Measurements from ENCODE around the gene ALG5. TPM values are rescaled to one million over a fixed set of nuclear protein-coding genes. Genes with fewer than 3 reads are reported as not detected.

The ALG5 gene
- total RNA-seq, 1 donor from 2014 or later = 24.0 TPM

DNA sequence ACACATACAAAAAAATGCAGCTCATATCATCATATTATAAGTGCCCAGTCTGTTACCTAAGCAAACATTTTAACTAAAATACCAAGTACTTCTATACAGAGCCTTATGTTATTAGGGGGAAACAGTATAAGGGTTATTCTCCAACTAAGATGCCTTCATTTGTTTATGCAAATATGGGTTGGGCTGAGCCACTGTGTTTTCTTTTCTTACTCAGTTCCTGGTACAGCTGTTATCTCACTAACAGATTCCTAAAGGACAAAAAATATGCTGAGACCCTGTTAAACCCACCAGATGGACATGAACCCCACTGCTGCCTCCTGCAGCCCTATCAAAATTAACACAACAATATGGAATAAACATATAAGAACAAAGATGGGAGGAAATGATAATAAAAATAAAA is 44.6 kb downstream of the ALG5 start:
- no peaks in the 10 kb centered on the region for H3K9me3 Mint-ChIP-seq
- ChIA-PET CTCF (no interaction called here), POLR2A (interaction anchor here (0.6 kb wide), 1 partner anchor 45 kb away, joined by 4 read pairs; no protein-coding TSS in a partner anchor)
- ATAC-seq (ENCODE audit: low read depth) = no peak
- H3K27ac Mint-ChIP-seq = no peak overlapping the region
- peaks cover 73% of the 10 kb centered on the region for H3K36me3 Mint-ChIP-seq (ENCODE audit: low read depth)
- no peak for TF ChIP-seq CTCF (IDR thresholded peaks at IDR 0.05)
- intact Hi-C loops (cut with micrococcal nuclease) = no loop called here
- no peak for DNase-seq
- no peaks in the 10 kb centered on the region for H3K27me3 Mint-ChIP-seq
- H3K4me1 Mint-ChIP-seq = peaks cover 2% of the 10 kb centered on the region
- H3K4me3 Mint-ChIP-seq = no peak overlapping the region

DNA sequence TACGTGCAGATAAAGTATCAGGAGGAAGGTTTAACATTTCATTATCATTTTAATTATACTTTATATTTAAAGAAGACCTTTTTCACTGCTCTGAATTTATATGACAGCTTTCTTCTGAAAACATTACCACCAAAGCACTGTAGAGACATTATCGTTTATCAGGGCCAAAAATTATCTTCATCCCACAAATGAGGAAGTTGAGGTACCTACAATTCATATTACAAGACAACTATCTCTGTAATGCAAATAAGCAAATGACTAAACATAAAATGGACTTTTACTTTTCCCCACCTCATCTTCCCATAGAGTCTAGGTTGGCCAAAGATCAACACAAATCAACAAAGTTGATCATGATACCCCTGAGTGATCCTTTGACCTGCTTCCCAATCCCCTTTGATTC is 48.2 kb downstream of the ALG5 start:
- POLR2A ChIA-PET = no interaction called here
- peak overlapping the region; percentile 0 for H3K27ac Mint-ChIP-seq
- no peaks in the 10 kb centered on the region for H3K27me3 Mint-ChIP-seq
- no peak for ATAC-seq (ENCODE audit: low read depth)
- intact Hi-C loops (cut with micrococcal nuclease) = no loop called here
- peaks cover 2% of the 10 kb centered on the region for H3K4me1 Mint-ChIP-seq
- CTCF ChIA-PET = no interaction called here
- H3K4me3 Mint-ChIP-seq = no peak overlapping the region
- H3K9me3 Mint-ChIP-seq = no peaks in the 10 kb centered on the region
- DNase-seq = no peak
- peaks cover 66% of the 10 kb centered on the region for H3K36me3 Mint-ChIP-seq (ENCODE audit: low read depth)
- TF ChIP-seq CTCF (IDR thresholded peaks at IDR 0.05) = no peak

GRCh38 chr13:36950330-36950729 is 48.8 kb downstream of the ALG5 start:
- Mint-ChIP-seq H3K4me3 (no peak overlapping the region), H3K4me1 (peaks cover 2% of the 10 kb centered on the region), H3K9me3 (no peaks in the 10 kb centered on the region), H3K36me3 (ENCODE audit: low read depth) (peaks cover 61% of the 10 kb centered on the region), H3K27me3 (no peaks in the 10 kb centered on the region), H3K27ac (no peak overlapping the region)
- intact Hi-C loops (cut with micrococcal nuclease) = no loop called here
- ATAC-seq (ENCODE audit: low read depth) = no peak
- TF ChIP-seq CTCF (IDR thresholded peaks at IDR 0.05) = no peak
- ChIA-PET POLR2A (no interaction called here), CTCF (no interaction called here)
- DNase-seq = no peak

DNA sequence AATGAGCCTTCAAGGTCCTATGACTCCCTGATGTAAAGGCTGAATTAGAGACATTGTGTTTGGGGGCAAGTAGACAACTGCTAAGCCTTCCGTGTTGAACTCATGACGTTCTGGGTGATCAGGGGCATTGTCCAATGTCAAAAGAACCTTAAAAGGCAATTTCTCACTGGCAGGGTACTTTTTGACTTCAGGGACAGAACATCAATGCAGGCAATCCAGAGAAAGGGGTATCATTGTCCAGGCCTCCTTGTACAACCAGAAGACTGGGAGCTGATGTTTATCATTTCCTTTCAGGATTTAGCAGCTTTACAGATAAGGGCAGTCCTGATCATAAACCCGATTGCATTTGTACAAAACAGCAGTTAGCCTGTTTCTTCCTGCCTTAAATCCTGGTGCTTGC is 54.1 kb downstream of the ALG5 start:
- Mint-ChIP-seq H3K27ac (no peak overlapping the region), H3K4me1 (no peaks in the 10 kb centered on the region), H3K9me3 (peaks cover 4% of the 10 kb centered on the region), H3K36me3 (ENCODE audit: low read depth) (peaks cover 24% of the 10 kb centered on the region), H3K4me3 (no peak overlapping the region), H3K27me3 (peaks cover under 1% of the 10 kb centered on the region)
- intact Hi-C loops (cut with micrococcal nuclease) = no loop called here
- no peak for ATAC-seq (ENCODE audit: low read depth)
- DNase-seq = no peak
- CTCF ChIA-PET = no interaction called here
- POLR2A ChIA-PET = no interaction called here
- TF ChIP-seq CTCF (IDR thresholded peaks at IDR 0.05) = no peak

DNA sequence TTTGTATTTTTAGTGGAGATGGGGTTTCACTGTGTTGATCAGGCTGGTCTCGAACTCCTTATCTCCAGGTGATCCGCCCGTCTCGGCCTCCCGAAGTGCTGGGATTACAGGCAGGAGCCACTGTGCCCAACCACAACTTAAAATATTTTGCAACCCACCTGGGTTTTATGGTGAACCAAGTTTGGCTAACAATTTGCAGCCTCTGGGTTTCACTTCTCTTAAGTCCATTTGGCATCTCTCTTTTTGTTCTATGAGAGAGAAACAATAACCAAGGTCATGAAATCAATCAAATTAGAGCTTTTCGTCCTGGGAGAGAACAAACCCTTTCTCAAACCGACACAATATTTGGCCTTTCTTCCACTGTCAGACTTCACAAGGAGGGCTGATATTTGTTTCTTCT is 73.5 kb downstream of the ALG5 start:
- Mint-ChIP-seq H3K9me3 (no peaks in the 10 kb centered on the region), H3K27me3 (peaks cover 33% of the 10 kb centered on the region), H3K4me3 (no peak overlapping the region), H3K36me3 (ENCODE audit: low read depth) (no peaks in the 10 kb centered on the region), H3K4me1 (peaks cover under 1% of the 10 kb centered on the region), H3K27ac (no peak overlapping the region)
- ChIA-PET POLR2A (no interaction called here), CTCF (no interaction called here)
- intact Hi-C loops (cut with micrococcal nuclease) = no loop called here
- ATAC-seq (ENCODE audit: low read depth) (no peak), DNase-seq (no peak)
- TF ChIP-seq CTCF (IDR thresholded peaks at IDR 0.05) = no peak

Measured in activated B cell treated with CpG ODN at 0.5 μM for 24 hours (primary cell).